Sigmoid colon (tissue), 4 donors: ENCODE results near the gene P2RX4.

Source experiments
- EP300 ChIP-seq, 4 donors: sonication (generic); formaldehyde crosslinking; IDR thresholded peaks; one replicate each; pipeline ENCODE4 v1.6.1; 2017; ENCODE audit warnings: antibody characterized with exemption in 4 of 4
- POLR2A ChIP-seq, 2 donors: fragments of 450-650 bp; IDR thresholded peaks; one replicate each; pipeline ENCODE4 v1.6.1; 2016; ENCODE audit warnings: antibody characterized with exemption in 2 of 2, mild to moderate bottlenecking in 2 of 2, moderate library complexity in 2 of 2

DNA sequence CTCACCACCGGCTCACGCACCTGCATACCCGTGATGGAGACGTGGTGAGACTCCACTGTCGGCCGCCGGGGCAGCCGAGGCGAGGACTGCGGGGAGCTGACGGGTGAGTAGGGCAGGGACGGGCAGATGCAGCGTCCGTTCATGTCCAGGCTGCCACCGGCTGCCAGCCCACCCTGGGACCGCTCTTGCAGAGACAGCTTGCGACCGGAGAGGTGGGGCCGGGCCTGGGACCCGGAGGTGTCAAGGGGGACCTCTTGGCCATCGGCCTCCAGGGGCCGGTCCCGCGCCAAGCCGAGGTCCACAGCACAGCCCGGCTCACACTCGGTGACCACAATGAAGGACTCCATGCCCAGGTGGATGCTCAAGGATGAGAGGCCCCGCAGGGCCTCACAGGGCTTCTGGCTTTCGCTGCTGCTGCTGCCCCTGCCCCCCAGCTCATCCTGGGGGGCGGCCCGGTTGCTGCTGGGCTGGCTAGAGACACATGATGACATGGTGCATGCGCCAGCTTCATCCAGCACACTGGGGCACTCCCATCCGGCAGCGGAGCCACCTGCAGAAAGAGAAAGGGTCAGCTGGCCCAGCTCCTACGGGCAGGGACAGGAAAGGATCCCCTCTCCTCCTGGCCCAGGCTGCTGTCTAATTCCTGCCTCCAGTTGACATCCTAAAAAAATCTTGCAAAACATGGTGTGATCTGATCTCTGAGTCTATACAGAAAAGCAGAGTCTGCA lies 64.3 kb downstream of the P2RX4 start:
- TF ChIP-seq POLR2A (IDR thresholded peaks at IDR 0.05): no peak
- TF ChIP-seq EP300 (IDR thresholded peaks at IDR 0.05): no peak
